SHP77 (cell line): ENCODE data around the gene SCRN1.
A peak's percentile ranks its signal among the peaks of the same experiment; 100 is the strongest.

Experiments
- DNase-seq, 2 experiments: peaks; one replicate each; lab custom pipeline; 2025; lab: John Stamatoyannopoulos, UW

SCRN1 gene

GRCh38 chr7:30003098-30003497, 13.5 kb upstream of the SCRN1 start:
- no peak for DNase-seq

- no peak for DNase-seq
These were observed 12.4 kb upstream of the SCRN1 start for GRCh38 chr7:30001998-30002397.

GRCh38 chr7:29998489-29998888, 8.9 kb upstream of the SCRN1 start:
- no peak for DNase-seq

GRCh38 chr7:29996321-29996720, 6.7 kb upstream of the SCRN1 start:
- no peak for DNase-seq

DNA sequence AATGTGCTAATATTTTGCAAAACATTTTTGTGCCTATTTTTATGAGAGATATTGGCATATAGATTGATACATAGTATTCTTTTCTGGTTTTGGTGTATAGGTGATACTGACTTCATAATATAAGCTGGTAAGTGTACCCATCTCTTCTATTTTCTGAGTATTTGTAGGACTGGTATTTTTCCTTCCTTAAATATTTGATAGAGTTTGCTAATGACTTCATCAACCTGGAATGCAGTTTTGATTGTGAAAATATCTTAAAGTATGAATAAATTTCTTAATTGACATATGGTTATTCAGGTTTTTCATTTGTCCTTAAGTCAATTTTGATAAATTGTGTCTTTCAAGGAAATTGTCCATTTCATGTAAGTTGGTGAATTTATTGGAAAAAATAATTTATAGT, 6.1 kb upstream of the SCRN1 start:
- no peak for DNase-seq

GRCh38 chr7:29993140-29993539, 3.5 kb upstream of the SCRN1 start:
- DNase-seq = no peak

DNA sequence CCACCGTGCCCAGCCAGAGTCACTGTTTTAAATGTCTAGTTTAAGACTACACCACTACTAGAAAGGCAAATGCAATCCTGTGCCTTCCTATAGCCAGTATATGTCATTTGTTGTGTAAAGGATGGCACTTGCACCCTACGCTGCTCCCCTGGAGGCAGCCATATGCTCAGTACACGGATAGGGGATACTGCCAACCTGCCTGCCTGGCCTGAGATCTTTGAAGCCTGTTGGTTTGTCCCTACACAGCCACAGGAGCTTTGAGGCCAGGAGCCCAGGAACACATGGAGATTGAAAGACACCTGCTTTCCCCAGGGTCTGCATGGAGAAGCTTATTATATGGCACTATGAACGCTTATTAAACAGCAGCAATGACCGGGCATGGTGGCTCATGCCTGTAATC, 2.3 kb upstream of the SCRN1 start:
- no peak for DNase-seq

DNA sequence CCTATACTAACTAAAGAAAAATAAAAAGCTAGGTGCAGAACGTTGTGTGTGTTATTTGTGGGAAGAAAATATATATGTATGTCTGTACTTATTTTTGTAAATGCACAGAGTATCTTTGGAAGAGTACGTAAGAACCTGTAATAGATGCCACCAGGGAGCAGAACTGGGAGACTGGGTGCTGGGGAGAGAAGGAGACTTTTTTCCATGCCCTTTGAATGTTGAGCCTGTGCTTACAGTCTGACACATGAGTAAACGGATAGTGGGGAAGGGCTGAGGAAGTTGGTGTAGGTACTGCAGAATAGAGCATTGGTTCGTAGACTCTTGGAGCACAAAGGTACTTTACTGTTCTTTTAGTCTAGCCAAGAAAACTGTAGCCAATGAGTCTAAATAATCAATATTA, 1.3 kb upstream of the SCRN1 start:
- DNase-seq = no peak

DNA sequence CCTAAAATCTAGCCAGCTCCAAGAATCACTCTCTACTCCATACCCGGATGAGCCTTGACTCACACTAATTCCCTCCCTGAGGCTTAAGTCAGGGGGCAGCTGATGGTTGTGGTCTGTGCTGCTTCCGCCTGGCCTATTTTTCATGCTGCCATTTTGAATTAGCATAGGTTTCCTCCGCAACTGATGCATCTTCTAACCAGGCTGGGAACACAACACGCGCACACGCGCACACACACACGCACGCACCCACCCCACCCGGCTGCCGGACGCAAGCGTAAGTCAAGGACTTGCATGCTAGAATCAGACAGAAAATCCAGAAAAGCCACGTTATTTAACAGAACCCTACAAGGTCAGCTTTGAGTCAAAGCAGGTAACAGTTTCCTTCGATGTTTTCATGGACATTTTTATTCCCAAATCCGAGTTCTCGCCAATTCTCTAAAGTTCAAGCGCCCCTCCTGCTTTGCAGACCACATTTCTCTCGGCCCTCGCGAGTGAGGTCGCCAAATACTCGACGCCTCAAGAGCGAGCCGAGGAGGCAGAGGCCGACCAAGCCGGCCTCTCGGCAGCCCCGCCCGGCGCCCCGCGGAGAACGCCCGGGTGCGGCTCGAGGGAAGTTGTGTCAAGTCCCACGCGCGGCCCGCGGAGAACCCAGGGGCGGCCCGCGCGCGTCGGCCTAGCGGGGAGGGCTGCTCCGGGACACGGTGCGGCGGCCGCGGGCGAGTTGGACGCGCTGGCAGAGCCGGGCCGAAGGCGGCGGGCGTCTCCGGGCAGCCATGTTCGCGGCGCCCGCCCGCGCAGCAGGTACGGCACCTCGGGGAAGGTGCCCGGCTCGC, 961 bp downstream of the SCRN1 start:
- DNase-seq = peak; percentile 74 to 86

DNA sequence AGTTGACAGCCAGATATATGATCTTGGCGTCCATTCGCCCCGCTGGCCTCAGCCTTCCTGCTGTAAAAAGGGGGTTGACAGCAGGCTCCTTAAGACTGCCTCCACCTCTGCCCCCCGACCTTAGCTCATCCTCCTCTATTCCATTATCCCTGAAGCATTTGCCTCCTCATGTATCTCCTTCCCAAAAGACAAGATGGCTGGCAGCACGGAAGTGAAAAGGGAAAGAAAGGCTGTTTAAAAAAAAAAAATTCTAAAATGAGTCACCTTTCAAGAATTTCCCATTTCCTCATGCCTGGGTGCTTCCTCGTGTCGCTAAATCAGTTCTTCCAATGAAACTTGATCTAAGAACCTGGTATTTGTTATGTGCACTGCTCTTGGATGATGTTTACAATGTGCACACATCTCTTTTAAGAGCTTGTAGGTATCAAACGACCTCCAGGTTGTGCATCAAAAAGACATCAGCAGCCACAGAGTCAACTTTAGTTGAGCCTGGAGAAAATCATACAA, 1.7 kb downstream of the SCRN1 start:
- peak in 1 of 2 experiments; percentile 13 for DNase-seq

DNA sequence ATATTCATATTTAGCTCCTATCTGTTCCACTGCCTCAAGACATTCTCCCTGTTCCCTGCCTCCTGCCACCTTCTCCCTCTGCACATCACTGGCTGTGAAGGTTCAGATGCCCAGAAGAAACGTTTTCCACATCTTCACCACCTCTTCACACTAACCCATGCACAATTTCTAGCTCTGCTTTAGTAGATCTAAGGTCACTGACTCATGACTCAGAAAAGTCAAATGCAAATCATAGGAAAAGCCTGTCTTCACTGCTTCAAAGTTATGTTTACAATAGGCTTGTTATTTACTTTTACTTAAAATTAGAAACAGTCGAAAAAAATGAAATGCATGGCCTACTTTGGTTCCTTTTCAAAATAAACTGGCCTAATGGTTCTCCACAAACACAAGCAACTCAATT, 2.5 kb downstream of the SCRN1 start:
- no peak for DNase-seq

- no peak for DNase-seq
These were observed 9.4 kb downstream of the SCRN1 start for GRCh38 chr7:29980151-29980550.

GRCh38 chr7:29977886-29978651, 11.5 kb downstream of the SCRN1 start:
- peak in 1 of 2 experiments; percentile 25 for DNase-seq

DNA sequence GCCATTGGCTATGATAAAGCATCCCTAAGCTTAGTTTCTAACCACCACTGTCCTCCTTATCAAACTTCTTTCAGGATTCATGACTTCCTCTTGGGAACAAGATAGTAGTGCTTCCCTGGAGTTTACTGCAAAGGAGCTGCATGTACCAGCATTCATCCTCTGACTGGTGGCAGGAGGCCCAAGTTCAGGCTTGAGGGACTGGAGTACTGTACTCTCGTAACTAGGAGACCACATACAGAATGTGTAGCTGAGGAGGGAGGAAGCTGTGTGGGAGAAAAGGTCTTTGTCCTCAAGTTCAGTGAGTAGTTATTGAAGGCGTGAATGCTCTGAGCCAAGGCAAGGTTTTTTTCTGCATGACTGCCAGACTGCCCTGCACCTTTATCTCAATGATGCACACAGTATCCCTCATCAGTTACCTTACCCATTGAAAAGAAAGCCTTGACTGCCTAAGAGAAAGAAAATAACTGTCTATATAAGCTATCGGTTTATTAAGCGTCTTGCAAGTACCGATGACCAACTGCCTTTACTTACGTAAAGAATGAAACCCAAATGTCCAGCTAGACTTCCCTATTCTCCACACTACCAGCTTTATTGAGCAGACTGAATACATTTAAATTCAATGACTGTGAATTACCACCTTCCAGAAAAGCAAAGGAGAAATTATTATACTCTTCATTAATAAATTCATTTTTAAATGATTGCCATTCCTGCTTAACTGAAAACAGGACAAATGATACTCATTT, 12.8 kb downstream of the SCRN1 start:
- DNase-seq = no peak

DNA sequence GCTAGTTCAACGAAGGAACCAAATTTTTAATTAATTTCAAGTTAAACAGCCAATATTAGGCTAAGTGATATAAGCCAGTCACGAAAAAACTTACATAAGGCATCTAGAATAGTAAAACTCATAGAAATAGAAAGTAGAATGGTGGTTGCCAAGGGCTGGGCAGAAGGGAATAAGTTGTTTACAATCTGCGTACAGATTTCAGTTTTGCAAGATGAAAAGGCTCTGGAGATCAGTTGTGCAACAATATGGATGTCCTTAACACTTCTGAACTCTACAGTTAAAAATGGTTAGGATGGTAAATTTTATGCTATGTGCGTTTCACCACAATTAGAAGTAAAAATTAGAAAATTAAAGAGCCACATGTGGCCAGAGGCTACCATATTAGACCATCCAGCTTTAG, 13.3 kb downstream of the SCRN1 start:
- no peak for DNase-seq

GRCh38 chr7:29975561-29975960, 14.0 kb downstream of the SCRN1 start:
- DNase-seq = no peak

DNA sequence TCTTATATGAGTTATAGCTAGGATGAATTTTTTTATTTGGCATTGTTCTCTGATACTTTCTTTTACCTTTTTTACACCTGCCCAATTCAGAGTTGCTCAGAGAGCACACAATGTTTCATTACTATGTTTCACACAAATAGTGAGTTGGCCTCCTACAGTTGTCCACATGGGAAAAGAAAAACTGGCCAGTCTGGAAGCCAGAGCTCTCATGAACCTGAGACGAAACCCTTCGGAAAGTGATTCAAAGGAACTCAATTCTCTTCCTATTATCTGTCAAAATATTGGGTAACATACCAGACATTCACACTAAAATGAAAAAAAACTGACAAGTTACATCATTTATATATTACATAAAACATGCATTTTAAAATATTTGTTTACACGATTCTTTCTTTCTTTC, 15.3 kb downstream of the SCRN1 start:
- no peak for DNase-seq

- DNase-seq = no peak
These were observed 17.3 kb downstream of the SCRN1 start for GRCh38 chr7:29972315-29972669.

- no peak for DNase-seq
These were observed 17.9 kb downstream of the SCRN1 start for GRCh38 chr7:29971566-29972314.

DNA sequence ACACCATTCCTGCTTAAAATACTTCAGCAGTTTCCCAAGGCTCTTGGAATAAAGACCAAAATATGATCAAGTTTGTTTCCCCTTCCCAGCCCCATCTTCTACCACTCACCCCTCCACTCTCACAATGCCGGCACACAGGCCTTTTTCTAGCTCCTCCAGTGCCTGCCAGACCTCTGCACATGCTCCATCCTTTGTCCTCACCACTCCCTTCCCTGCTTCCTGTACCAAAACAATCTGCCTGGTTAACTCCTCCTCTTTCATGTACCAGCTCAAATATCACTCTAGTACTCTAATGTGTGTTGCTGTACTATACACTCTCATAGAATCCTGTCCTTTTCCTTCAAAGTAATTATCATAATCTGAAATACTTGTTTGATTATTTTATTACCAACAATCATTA, 19.4 kb downstream of the SCRN1 start:
- DNase-seq = no peak

DNA sequence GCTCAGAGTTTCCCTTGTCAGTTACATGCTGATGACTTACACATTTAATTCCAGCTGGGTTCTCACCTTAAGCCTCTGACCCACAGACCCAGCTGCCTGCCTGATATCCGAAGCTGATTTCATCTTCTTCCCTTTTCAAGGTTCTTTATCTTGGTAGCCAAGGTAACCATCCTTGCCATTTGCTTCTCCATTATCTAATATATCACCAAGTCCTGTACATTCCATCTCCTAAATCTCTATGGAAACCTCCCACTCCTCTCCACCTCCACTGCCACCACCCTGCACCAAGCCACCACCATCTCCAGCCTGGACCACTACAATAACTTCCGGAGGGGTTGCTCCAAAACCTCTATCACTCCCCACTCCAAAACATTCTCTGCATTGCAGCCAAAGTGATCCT, 19.9 kb downstream of the SCRN1 start:
- DNase-seq = no peak
